ENCODE results near the gene PTCRA. TPM values are rescaled to one million over a fixed set of nuclear protein-coding genes. Genes with fewer than 3 reads are reported as not detected.
A peak's percentile ranks its signal among the peaks of the same experiment; 100 is the strongest.
"Not testable (repeated sequence)": the region's sequence is repeated elsewhere in the genome, so short reads cannot be mapped to it uniquely, and the experiment has no call there.

PTCRA gene
- total and polyA plus RNA-seq, 2 experiments from 2014 or later, result not detected

GRCh38 chr6:42877695-42878094, 38.2 kb upstream of the PTCRA start:
- TF ChIP-seq EZH2phosphoT487 (IDR thresholded peaks at IDR 0.05; ENCODE audit: insufficient read depth, low read depth), result no peak
- TF ChIP-seq EZH2 (IDR thresholded peaks at IDR 0.05; ENCODE audit: insufficient read depth, poor library complexity, severe bottlenecking), result no peak

GRCh38 chr6:42879372-42880239, 36.2 kb upstream of the PTCRA start, which contains the start of gene RPL7L1:
TSS of gene RPL7L1 (plus strand) at chr6:42879616. CDS start at chr6:42879911, 295 bp downstream.
- H4K20me1 ChIP-seq (ENCODE audit: insufficient read depth), result no peaks in the 10 kb centered on the region
- 1 to 2% methylated on average over 40 to 41 of the region's 41 CpGs for WGBS, 2 experiments (ENCODE audit: low coverage in 1 of 2, low lambda C conversion rate in 2 of 2, missing lambda C conversion rate in 2 of 2)
- TF ChIP-seq EZH2phosphoT487 (IDR thresholded peaks at IDR 0.05; ENCODE audit: insufficient read depth, low read depth) (no peak), EZH2 (IDR thresholded peaks at IDR 0.05; ENCODE audit: insufficient read depth, poor library complexity, severe bottlenecking) (no peak)
- H3K9me2 ChIP-seq (ENCODE audit: insufficient read depth), result no peaks in the 10 kb centered on the region
- H3K9ac ChIP-seq, result peak within 1 kb of the TSS; percentile 98
- peaks cover 24% of the 10 kb centered on the region for H3K36me3 ChIP-seq (ENCODE audit: low read depth)
- H3K9me3 ChIP-seq (ENCODE audit: low read depth), result no peaks in the 10 kb centered on the region
- H3F3A ChIP-seq (ENCODE audit: insufficient read depth), result peaks cover 21% of the 10 kb centered on the region
- H3K4me3 ChIP-seq, result peak within 1 kb of the TSS; percentile 96
- peak within 1 kb of the TSS; percentile 93 for H3K4me2 ChIP-seq (ENCODE audit: unreplicated experiment)
- in situ Hi-C loops (cut with MboI), result loop anchor here (10.0 kb wide), 1 partner anchor 215 kb away; no protein-coding TSS in a partner anchor
- peak; percentile 91 for DNase-seq
- peak within 1 kb of the TSS; percentile 97 for H2AFZ ChIP-seq
- H3K27me3 ChIP-seq (replicated peaks; ENCODE audit: insufficient read depth), result no peaks in the 10 kb centered on the region
- peaks cover 13% of the 10 kb centered on the region; the same call in 1 of the 2 replicates for H3K4me1 ChIP-seq (ENCODE audit: insufficient read depth)
- peaks cover 49% of the 10 kb centered on the region for H3K79me2 ChIP-seq (ENCODE audit: insufficient read depth)
- H3K27ac ChIP-seq, result peak within 1 kb of the TSS; percentile 93

More at GRCh38 chr6:42877695-42878094, 38.2 kb upstream of the PTCRA start:
- Histone ChIP-seq H3K9me3 (ENCODE audit: low read depth) (no peaks in the 10 kb centered on the region), H3K9me2 (ENCODE audit: insufficient read depth) (no peaks in the 10 kb centered on the region), H3K79me2 (ENCODE audit: insufficient read depth) (peaks cover 29% of the 10 kb centered on the region), H3K27ac (peak overlapping the region; percentile 34; the same call in 1 of the 2 replicates), H2AFZ (peak overlapping the region; percentile 84), H3K4me1 (ENCODE audit: insufficient read depth) (peaks cover 13% of the 10 kb centered on the region; the same call in 1 of the 2 replicates), H3K27me3 (replicated peaks; ENCODE audit: insufficient read depth) (no peaks in the 10 kb centered on the region), H3K9ac (0 out of 2 replicates have a peak overlapping the region, but pooled peaks have one; percentile 13), H3K36me3 (ENCODE audit: low read depth) (peaks cover 6% of the 10 kb centered on the region), H3F3A (ENCODE audit: insufficient read depth) (peaks cover 9% of the 10 kb centered on the region; the same call in 1 of the 2 replicates), H3K4me2 (ENCODE audit: unreplicated experiment) (no peak overlapping the region), H4K20me1 (ENCODE audit: insufficient read depth) (no peaks in the 10 kb centered on the region), H3K4me3 (no peak overlapping the region)
- 38 to 40% methylated on average over 3 of the region's 3 CpGs for WGBS, 2 experiments (ENCODE audit: low coverage in 1 of 2, low lambda C conversion rate in 2 of 2, missing lambda C conversion rate in 2 of 2)
- in situ Hi-C loops (cut with MboI), result loop anchor here (10.0 kb wide), 1 partner anchor 213 kb away; no protein-coding TSS in a partner anchor
- peak; percentile 18 for DNase-seq

GRCh38 chr6:42880240-42880817, 35.5 kb upstream of the PTCRA start:
- Histone ChIP-seq H3K9ac (peak overlapping the region; percentile 98), H3K4me1 (ENCODE audit: insufficient read depth) (peaks cover 13% of the 10 kb centered on the region; the same call in 1 of the 2 replicates), H3K27ac (peak overlapping the region; percentile 93), H3F3A (ENCODE audit: insufficient read depth) (peaks cover 28% of the 10 kb centered on the region), H2AFZ (peak overlapping the region; percentile 97), H3K4me3 (peak overlapping the region; percentile 96), H3K4me2 (ENCODE audit: unreplicated experiment) (peak overlapping the region; percentile 93), H3K79me2 (ENCODE audit: insufficient read depth) (peaks cover 54% of the 10 kb centered on the region), H3K36me3 (ENCODE audit: low read depth) (peaks cover 32% of the 10 kb centered on the region)
- H3K27me3 ChIP-seq (replicated peaks; ENCODE audit: insufficient read depth); H3K9me2 ChIP-seq (ENCODE audit: insufficient read depth); in situ Hi-C loops (cut with MboI); H3K9me3 ChIP-seq (ENCODE audit: low read depth); H4K20me1 ChIP-seq (ENCODE audit: insufficient read depth); DNase-seq: not testable (repeated sequence)
- 8 to 12% methylated on average over 25 of the region's 25 CpGs for WGBS, 2 experiments (ENCODE audit: low coverage in 1 of 2, low lambda C conversion rate in 2 of 2, missing lambda C conversion rate in 2 of 2)

GRCh38 chr6:42880871-42881270, 35.0 kb upstream of the PTCRA start:
- 77 to 78% methylated on average over 11 to 12 of the region's 12 CpGs for WGBS, 2 experiments (ENCODE audit: low coverage in 1 of 2, low lambda C conversion rate in 2 of 2, missing lambda C conversion rate in 2 of 2)

More at GRCh38 chr6:42880871-42881270, 35.0 kb upstream of the PTCRA start:
- H3K9ac ChIP-seq, result peak overlapping the region; percentile 98
- H3F3A ChIP-seq (ENCODE audit: insufficient read depth), result peaks cover 33% of the 10 kb centered on the region
- H3K4me3 ChIP-seq, result peak overlapping the region; percentile 96
- H4K20me1 ChIP-seq (ENCODE audit: insufficient read depth); in situ Hi-C loops (cut with MboI); H3K9me3 ChIP-seq (ENCODE audit: low read depth); DNase-seq; H2AFZ ChIP-seq; H3K27me3 ChIP-seq (replicated peaks; ENCODE audit: insufficient read depth); H3K9me2 ChIP-seq (ENCODE audit: insufficient read depth): not testable (repeated sequence)
- H3K36me3 ChIP-seq (ENCODE audit: low read depth), result peaks cover 37% of the 10 kb centered on the region
- H3K4me2 ChIP-seq (ENCODE audit: unreplicated experiment), result peak overlapping the region; percentile 93
- peaks cover 13% of the 10 kb centered on the region; the same call in 1 of the 2 replicates for H3K4me1 ChIP-seq (ENCODE audit: insufficient read depth)
- H3K79me2 ChIP-seq (ENCODE audit: insufficient read depth), result peaks cover 59% of the 10 kb centered on the region
- H3K27ac ChIP-seq, result peak overlapping the region; percentile 93; the same call in 1 of the 2 replicates

Measured in GM23248 (cell line).